RWPE1 (cell line): ENCODE data around the gene KIAA1217.

ENCODE experiments used
- CTCF ChIA-PET: fragments of 350-600 bp; sonication (Branson Sonifier 250); formaldehyde crosslinking; extraction: SDS; loops from one replicate; lab custom pipeline; 2021; lab: Yijun Ruan, JAX
- POLR2A ChIA-PET: fragments of 400-600 bp; formaldehyde crosslinking; extraction: SDS; loops from one replicate; lab custom pipeline; 2020; ENCODE audit warnings: antibody characterized with exemption; ENCODE audit not compliant: low non-redundant PET; lab: Yijun Ruan, JAX
- DNase-seq: peaks from one replicate; pipeline ENCODE4 v3.0.0; 2012; ENCODE audit warnings: low spot score
- H3K27ac ChIP-seq: fragments of 450-650 bp; 2 replicates; pipeline ENCODE4 v1.5.1; 2017
- TF ChIP-seq, protein P1 (sequence below): fragments of 450-650 bp; conservative IDR thresholded peaks from 2 replicates; pipeline ENCODE4 v1.5.1; 2017; ENCODE audit warnings: low read depth, mild to moderate bottlenecking

KIAA1217 gene

GRCh38 chr10:24515481-24515880 is 306.5 kb downstream of the KIAA1217 start:
- POLR2A ChIA-PET = no interaction called here
- TF ChIP-seq, protein P1, sequence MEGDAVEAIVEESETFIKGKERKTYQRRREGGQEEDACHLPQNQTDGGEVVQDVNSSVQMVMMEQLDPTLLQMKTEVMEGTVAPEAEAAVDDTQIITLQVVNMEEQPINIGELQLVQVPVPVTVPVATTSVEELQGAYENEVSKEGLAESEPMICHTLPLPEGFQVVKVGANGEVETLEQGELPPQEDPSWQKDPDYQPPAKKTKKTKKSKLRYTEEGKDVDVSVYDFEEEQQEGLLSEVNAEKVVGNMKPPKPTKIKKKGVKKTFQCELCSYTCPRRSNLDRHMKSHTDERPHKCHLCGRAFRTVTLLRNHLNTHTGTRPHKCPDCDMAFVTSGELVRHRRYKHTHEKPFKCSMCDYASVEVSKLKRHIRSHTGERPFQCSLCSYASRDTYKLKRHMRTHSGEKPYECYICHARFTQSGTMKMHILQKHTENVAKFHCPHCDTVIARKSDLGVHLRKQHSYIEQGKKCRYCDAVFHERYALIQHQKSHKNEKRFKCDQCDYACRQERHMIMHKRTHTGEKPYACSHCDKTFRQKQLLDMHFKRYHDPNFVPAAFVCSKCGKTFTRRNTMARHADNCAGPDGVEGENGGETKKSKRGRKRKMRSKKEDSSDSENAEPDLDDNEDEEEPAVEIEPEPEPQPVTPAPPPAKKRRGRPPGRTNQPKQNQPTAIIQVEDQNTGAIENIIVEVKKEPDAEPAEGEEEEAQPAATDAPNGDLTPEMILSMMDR = no peak
- no peak overlapping the region for H3K27ac ChIP-seq
- DNase-seq = no peak
- CTCF ChIA-PET = no interaction called here

- no peak for DNase-seq
- TF ChIP-seq, protein P1 = no peak
- no peak overlapping the region for H3K27ac ChIP-seq
- ChIA-PET POLR2A (no interaction called here), CTCF (interaction anchor here (0.7 to 2.0 kb wide), 7 partner anchors 11 to 524 kb away, joined by 3 to 8 read pairs (median 3); no protein-coding TSS in a partner anchor)
Observed at GRCh38 chr10:24518411-24518810, 309.5 kb downstream of the KIAA1217 start.

GRCh38 chr10:24518981-24519597 is 310.2 kb downstream of the KIAA1217 start:
- ChIA-PET CTCF (interaction anchor here (0.6 to 2.0 kb wide), 10 partner anchors 9 to 1381 kb away, joined by 3 to 8 read pairs (median 3); no protein-coding TSS in a partner anchor), POLR2A (no interaction called here)
- DNase-seq = peak; percentile 61
- TF ChIP-seq, protein P1 = peak; percentile 75
- H3K27ac ChIP-seq = no peak overlapping the region

GRCh38 chr10:24519950-24520349 is 311.0 kb downstream of the KIAA1217 start:
- TF ChIP-seq, protein P1 = no peak
- ChIA-PET POLR2A (no interaction called here), CTCF (interaction anchor here (0.7 to 2.0 kb wide), 4 partner anchors 18 to 1800 kb away, joined by 3 to 8 read pairs (median 3); no protein-coding TSS in a partner anchor)
- DNase-seq = no peak
- no peak overlapping the region for H3K27ac ChIP-seq

DNA sequence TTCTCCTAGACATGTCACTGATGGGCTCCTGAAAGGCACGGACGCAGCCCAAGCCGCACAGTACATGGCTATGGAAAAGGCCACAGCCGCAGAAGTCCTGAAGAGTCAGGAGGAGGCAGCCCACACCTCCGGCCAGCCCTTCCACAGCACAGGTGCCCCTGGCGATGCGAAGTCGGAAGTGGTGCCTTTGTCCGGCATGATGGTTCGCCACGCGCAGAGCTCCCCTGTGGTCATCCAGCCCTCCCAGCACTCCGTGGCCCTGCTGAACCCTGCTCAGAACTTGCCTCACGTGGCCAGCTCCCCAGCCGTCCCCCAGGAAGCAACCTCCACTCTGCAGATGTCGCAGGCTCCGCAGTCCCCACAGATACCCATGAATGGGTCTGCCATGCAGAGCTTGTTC is 315.4 kb downstream of the KIAA1217 start:
- CTCF ChIA-PET = no interaction called here
- H3K27ac ChIP-seq = no peak overlapping the region
- POLR2A ChIA-PET = no interaction called here
- no peak for DNase-seq
- TF ChIP-seq, protein P1 = no peak

DNA sequence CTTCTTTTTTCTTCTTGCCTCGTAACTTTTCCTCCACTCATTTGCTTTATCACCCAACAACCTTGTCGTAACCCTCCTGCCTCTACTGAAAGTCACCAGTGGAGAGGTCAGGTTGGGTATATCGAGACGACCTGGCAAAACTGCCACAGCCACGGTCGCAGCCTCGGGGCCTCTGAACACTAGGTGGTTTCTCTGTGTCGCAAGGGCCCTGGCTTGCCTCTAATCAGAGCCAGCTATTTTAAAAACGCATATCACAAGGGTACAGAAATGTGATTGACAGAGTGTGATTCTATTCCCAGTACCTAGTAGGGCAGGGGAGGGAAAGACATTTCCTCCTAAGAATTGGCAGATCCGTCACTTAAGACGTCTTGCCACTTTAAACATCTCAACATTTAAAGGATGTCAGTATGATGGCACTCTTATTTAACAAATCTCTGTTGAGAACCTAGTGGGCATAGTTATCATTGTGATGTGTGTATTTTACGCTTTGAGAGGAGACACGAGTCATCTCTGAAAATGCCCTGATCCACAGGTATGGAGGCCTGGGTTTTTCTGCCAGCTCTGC is 317.2 kb downstream of the KIAA1217 start:
- DNase-seq = no peak
- ChIA-PET POLR2A (no interaction called here), CTCF (no interaction called here)
- TF ChIP-seq, protein P1 = no peak
- H3K27ac ChIP-seq = no peak overlapping the region
